Endothelial cell of umbilical vein (primary cell): ENCODE measurements around the gene TNFRSF12A.

Experiments
- CTCF ChIP-seq, 2 donors: IDR thresholded peaks; 1 replicate in 1 of 2; 2 replicates in 1 of 2; pipeline ENCODE4 v1.5.1; 2011; ENCODE audit warnings: low read length in 2 of 2, mild to moderate bottlenecking in 2 of 2, moderate library complexity in 2 of 2, control low read depth in 1 of 2, inconsistent platforms in 1 of 2, low read depth in 1 of 2; ENCODE audit not compliant: insufficient read depth in 1 of 2; ENCODE audit errors: extremely low read depth in 1 of 2
- POLR2A ChIP-seq: IDR thresholded peaks from 2 replicates; pipeline ENCODE4 v1.6.1; 2012; ENCODE audit warnings: low read depth, mild to moderate bottlenecking, control low read depth, low read length

GRCh38 chr16:2977440-2977839 lies 42.7 kb upstream of the TNFRSF12A start:
- TF ChIP-seq CTCF (IDR thresholded peaks at IDR 0.05; ENCODE audit: extremely low read depth in 1 of 2, insufficient read depth in 1 of 2, low read depth in 1 of 2, low read length in 2 of 2) (no peak), POLR2A (no peak)
